ENCODE measurements around the gene DPP4. TPM values are rescaled to one million over a fixed set of nuclear protein-coding genes. Genes with fewer than 3 reads are reported as not detected.

DPP4 gene
- total and polyA plus RNA-seq, 2 of the 4 experiments (the other 2 are of a cell fraction) = 13.2 to 19.0 TPM

GRCh38 chr2:161952783-161953191, 121.2 kb downstream of the DPP4 start:
- Histone ChIP-seq H3K27me3 (ENCODE audit: control insufficient read depth, insufficient read depth, low read length) (peaks cover 6% of the 10 kb centered on the region; the same call in 1 of the 2 replicates), H3K4me2 (ENCODE audit: low read depth, low read length) (no peak overlapping the region), H4K8ac (ENCODE audit: low read depth in 2 of 2, low read length in 2 of 2) (no peak overlapping the region), H2BK20ac (ENCODE audit: low read depth, low read length) (no peak overlapping the region), H2AK9ac (replicated peaks; ENCODE audit: low read depth, low read length, poor library complexity) (no peak overlapping the region), H3K27ac (ENCODE audit: insufficient read depth, low read length) (no peak overlapping the region), H3K9me1 (ENCODE audit: insufficient read depth, low read length) (no peaks in the 10 kb centered on the region), H3K56ac (ENCODE audit: extremely low read depth, insufficient read depth, low read length) (no peak overlapping the region), H3K4me3 (ENCODE audit: insufficient read depth, low read depth, low read length) (no peak overlapping the region), H2AK5ac (ENCODE audit: low read depth, low read length) (no peak overlapping the region), H4K20me1 (ENCODE audit: insufficient read depth, low read length) (no peaks in the 10 kb centered on the region), H2BK15ac (ENCODE audit: low read depth, low read length) (no peak overlapping the region), H3K36me3 (ENCODE audit: control insufficient read depth, insufficient read depth, low read length) (no peaks in the 10 kb centered on the region), H4K91ac (ENCODE audit: insufficient read depth, low read depth, low read length) (no peak overlapping the region), H3K79me1 (ENCODE audit: low read depth in 1 of 2, low read length in 2 of 2) (no peaks in the 10 kb centered on the region), H3K9me3 (ENCODE audit: control insufficient read depth, insufficient read depth, low read length) (no peaks in the 10 kb centered on the region), H3K14ac (replicated peaks; ENCODE audit: low read depth, low read length) (no peak overlapping the region), H3K18ac (ENCODE audit: low read depth, low read length) (no peak overlapping the region), H3K4ac (ENCODE audit: low read depth, low read length) (no peak overlapping the region), H3K4me1 (ENCODE audit: control insufficient read depth, insufficient read depth, low read length) (no peaks in the 10 kb centered on the region), H3K9ac (ENCODE audit: low read depth, low read length) (no peak overlapping the region), H2AFZ (replicated peaks; ENCODE audit: low read length, poor library complexity) (no peak overlapping the region), H2BK120ac (ENCODE audit: low read depth, low read length) (no peak overlapping the region), H4K5ac (ENCODE audit: low read depth, low read length) (no peak overlapping the region), H3K23ac (ENCODE audit: low read depth, low read length) (no peak overlapping the region), H2BK5ac (ENCODE audit: low read depth, low read length, poor library complexity, severe bottlenecking) (no peak overlapping the region)
- ChIA-PET POLR2A (ENCODE audit: unreplicated experiment) (no interaction called here), CTCF (interaction anchor here (0.6 kb wide), 1 partner anchor 380 kb away, joined by 5 read pairs; no protein-coding TSS in a partner anchor)
- WGBS, 2 experiments (ENCODE audit: extremely low coverage in 2 of 2, insufficient read length in 1 of 2) = 100% methylated on average over 1 of the region's 4 CpGs; no CpG with 5 or more reads in 1 of the 2 experiments
- intact Hi-C loops (cut with micrococcal nuclease) = no loop called here
- TF ChIP-seq RCOR1 (IDR thresholded peaks at IDR 0.05; ENCODE audit: insufficient replicate concordance, low read length) (no peak), ELK1 (IDR thresholded peaks at IDR 0.05; ENCODE audit: borderline replicate concordance, low read depth, low read length) (no peak), SMC3 (IDR thresholded peaks at IDR 0.05; ENCODE audit: low read depth, low read length) (no peak), NFE2L2 (IDR thresholded peaks at IDR 0.05; ENCODE audit: low read depth, low read length) (no peak), FOS (IDR thresholded peaks at IDR 0.05; ENCODE audit: low read depth, low read length) (no peak), USF2 (IDR thresholded peaks at IDR 0.05; ENCODE audit: low read depth, low read length) (no peak)
- dilution Hi-C loops (cut with HindIII; ENCODE audit: low sequenced_read_pairs, unreplicated experiment) = no loop called here
- BruUV-seq (replicated peaks) = no TSS peak
- ATAC-seq (ENCODE audit: low read depth) (no peak), DNase-seq (no peak)
- in situ Hi-C loops (cut with MboI; ENCODE audit: low sequenced_read_pairs) = no loop called here
